ENCODE results near the gene RHBDD2. TPM values are rescaled to one million over a fixed set of nuclear protein-coding genes. Genes with fewer than 3 reads are reported as not detected.

Gene RHBDD2
- polyA plus RNA-seq, 1 donor (not counting 4 experiments of a cell fraction or from before 2014, with no cell fraction given) = 24.1 TPM

DNA sequence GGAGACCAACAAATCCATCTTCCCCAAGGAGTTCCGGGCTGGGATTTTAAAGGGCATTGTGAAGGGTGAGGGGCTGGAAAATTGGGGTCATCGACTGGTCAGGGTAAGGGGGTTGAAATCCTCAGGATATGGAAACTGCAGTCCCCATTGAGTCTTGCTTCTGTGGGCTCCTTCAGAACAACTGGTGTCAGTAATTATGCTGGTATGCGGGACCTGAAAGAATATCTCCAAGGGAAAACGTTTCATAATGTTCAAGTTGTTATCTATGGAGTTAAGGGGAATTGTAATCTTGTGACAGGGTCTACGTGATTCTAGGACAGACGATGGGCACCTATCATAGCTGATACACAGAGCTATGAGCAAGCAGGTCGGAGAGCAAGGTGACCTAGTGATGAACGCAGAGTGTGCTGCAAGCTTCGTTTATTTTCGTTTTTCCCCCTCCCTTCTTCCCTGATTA, 494 bp upstream of the RHBDD2 start:
- Histone ChIP-seq H3K27ac (ENCODE audit: control insufficient read depth, insufficient read depth, low read length) (peak overlapping the region; percentile 15), H3K9me3 (ENCODE audit: control insufficient read depth, low read depth, low read length) (no peaks in the 10 kb centered on the region), H3K79me2 (ENCODE audit: control insufficient read depth, insufficient read depth, low read length) (peaks cover 23% of the 10 kb centered on the region), H4K20me1 (ENCODE audit: control insufficient read depth, extremely low read depth, insufficient read depth, low read length) (no peaks in the 10 kb centered on the region), H3K4me1 (ENCODE audit: control insufficient read depth, extremely low read depth, insufficient read depth, low read length) (peaks cover 30% of the 10 kb centered on the region), H3K27me3 (ENCODE audit: control insufficient read depth, extremely low read depth, insufficient read depth, low read length) (no peaks in the 10 kb centered on the region), H3K4me3 (ENCODE audit: control insufficient read depth in 2 of 3, extremely low read depth in 1 of 3, insufficient read depth in 2 of 3, low read depth in 1 of 3, low read length in 3 of 3) (peak overlapping the region in 1 of 3 experiments; percentile 57), H3K4me2 (ENCODE audit: control insufficient read depth, extremely low read depth, insufficient read depth, low read depth, low read length) (peak overlapping the region; percentile 66), H3K9me1 (ENCODE audit: control insufficient read depth, extremely low read depth, insufficient read depth, low read length) (no peaks in the 10 kb centered on the region), H3K36me3 (ENCODE audit: control insufficient read depth in 2 of 2, extremely low read depth in 1 of 2, insufficient read depth in 2 of 2, low read length in 2 of 2) (peaks cover 14% of the 10 kb centered on the region in 2 experiments), H3K9ac (ENCODE audit: control insufficient read depth, extremely low read depth, insufficient read depth, low read length) (peak overlapping the region; percentile 14), H2AFZ (ENCODE audit: control insufficient read depth, low read length) (peak overlapping the region; percentile 34)
- dilution Hi-C loops (cut with MboI; ENCODE audit: extremely low pct_ligation_motif_present, low sequenced_read_pairs) = no loop called here
- FAIRE-seq (no peak), DNase-seq (ENCODE audit: low read depth, low spot score) (no peak)
- TF ChIP-seq EZH2 (IDR thresholded peaks at IDR 0.05; ENCODE audit: low read length) = no peak
- TF ChIP-seq, protein P1, sequence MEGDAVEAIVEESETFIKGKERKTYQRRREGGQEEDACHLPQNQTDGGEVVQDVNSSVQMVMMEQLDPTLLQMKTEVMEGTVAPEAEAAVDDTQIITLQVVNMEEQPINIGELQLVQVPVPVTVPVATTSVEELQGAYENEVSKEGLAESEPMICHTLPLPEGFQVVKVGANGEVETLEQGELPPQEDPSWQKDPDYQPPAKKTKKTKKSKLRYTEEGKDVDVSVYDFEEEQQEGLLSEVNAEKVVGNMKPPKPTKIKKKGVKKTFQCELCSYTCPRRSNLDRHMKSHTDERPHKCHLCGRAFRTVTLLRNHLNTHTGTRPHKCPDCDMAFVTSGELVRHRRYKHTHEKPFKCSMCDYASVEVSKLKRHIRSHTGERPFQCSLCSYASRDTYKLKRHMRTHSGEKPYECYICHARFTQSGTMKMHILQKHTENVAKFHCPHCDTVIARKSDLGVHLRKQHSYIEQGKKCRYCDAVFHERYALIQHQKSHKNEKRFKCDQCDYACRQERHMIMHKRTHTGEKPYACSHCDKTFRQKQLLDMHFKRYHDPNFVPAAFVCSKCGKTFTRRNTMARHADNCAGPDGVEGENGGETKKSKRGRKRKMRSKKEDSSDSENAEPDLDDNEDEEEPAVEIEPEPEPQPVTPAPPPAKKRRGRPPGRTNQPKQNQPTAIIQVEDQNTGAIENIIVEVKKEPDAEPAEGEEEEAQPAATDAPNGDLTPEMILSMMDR (optimal IDR thresholded peaks at IDR 0.05 in 1 of 3, IDR thresholded peaks at IDR 0.05 in 1 of 3, conservative IDR thresholded peaks at IDR 0.05 in 1 of 3; ENCODE audit: extremely low read depth in 1 of 3, insufficient read depth in 2 of 3, low read length in 3 of 3) = no peak

DNA sequence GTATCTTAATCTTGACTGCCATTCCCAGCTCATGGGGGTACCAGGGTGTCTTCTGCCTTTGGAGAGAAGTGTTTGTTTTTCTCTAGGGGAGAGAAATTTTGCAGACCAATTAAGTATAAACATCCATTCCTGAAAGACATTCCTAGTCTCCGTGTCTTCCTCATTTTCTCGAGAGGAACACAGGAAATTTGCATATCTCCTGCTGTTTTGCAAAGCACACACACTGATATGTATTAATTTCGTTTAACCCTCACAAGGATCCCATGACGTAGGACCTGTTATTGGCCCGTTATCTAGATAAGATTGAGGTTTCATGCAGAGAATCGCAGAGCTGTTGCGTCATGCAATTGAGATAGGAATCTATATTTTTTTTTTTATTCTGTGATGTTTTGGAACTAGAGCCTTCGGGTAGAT, 944 bp downstream of the RHBDD2 start:
- Histone ChIP-seq H3K4me3 (ENCODE audit: control insufficient read depth in 2 of 3, extremely low read depth in 1 of 3, insufficient read depth in 2 of 3, low read depth in 1 of 3, low read length in 3 of 3) (peak overlapping the region; percentile 71 to 88 (median 84)), H3K36me3 (ENCODE audit: control insufficient read depth in 2 of 2, extremely low read depth in 1 of 2, insufficient read depth in 2 of 2, low read length in 2 of 2) (peaks cover 21 to 23% of the 10 kb centered on the region in 2 experiments), H3K4me2 (ENCODE audit: control insufficient read depth, extremely low read depth, insufficient read depth, low read depth, low read length) (peak overlapping the region; percentile 97), H3K9me3 (ENCODE audit: control insufficient read depth, low read depth, low read length) (no peaks in the 10 kb centered on the region), H3K9me1 (ENCODE audit: control insufficient read depth, extremely low read depth, insufficient read depth, low read length) (no peaks in the 10 kb centered on the region), H3K27ac (ENCODE audit: control insufficient read depth, insufficient read depth, low read length) (peak overlapping the region; percentile 79), H4K20me1 (ENCODE audit: control insufficient read depth, extremely low read depth, insufficient read depth, low read length) (no peaks in the 10 kb centered on the region), H3K9ac (ENCODE audit: control insufficient read depth, extremely low read depth, insufficient read depth, low read length) (peak overlapping the region; percentile 89), H3K4me1 (ENCODE audit: control insufficient read depth, extremely low read depth, insufficient read depth, low read length) (peaks cover 30% of the 10 kb centered on the region), H3K27me3 (ENCODE audit: control insufficient read depth, extremely low read depth, insufficient read depth, low read length) (no peaks in the 10 kb centered on the region), H3K79me2 (ENCODE audit: control insufficient read depth, insufficient read depth, low read length) (peaks cover 23% of the 10 kb centered on the region), H2AFZ (ENCODE audit: control insufficient read depth, low read length) (no peak overlapping the region)
- DNase-seq (ENCODE audit: low read depth, low spot score) = no peak
- dilution Hi-C loops (cut with MboI; ENCODE audit: extremely low pct_ligation_motif_present, low sequenced_read_pairs) = no loop called here
- TF ChIP-seq, protein P1 (optimal IDR thresholded peaks at IDR 0.05 in 1 of 3, IDR thresholded peaks at IDR 0.05 in 1 of 3, conservative IDR thresholded peaks at IDR 0.05 in 1 of 3; ENCODE audit: extremely low read depth in 1 of 3, insufficient read depth in 2 of 3, low read length in 3 of 3) = no peak
- no peak for TF ChIP-seq EZH2 (IDR thresholded peaks at IDR 0.05; ENCODE audit: low read length)
- FAIRE-seq = peak; percentile 44

Data from keratinocyte (primary cell).